IPS DF 4.7 (cell line): ENCODE data around the gene ECEL1.

Experiments used
- DNase-seq: peaks from one replicate; pipeline ENCODE4 v3.0.0-alpha.2; 2013; ENCODE audit warnings: low spot score; ENCODE audit errors: extremely low read depth

ECEL1 gene

DNA sequence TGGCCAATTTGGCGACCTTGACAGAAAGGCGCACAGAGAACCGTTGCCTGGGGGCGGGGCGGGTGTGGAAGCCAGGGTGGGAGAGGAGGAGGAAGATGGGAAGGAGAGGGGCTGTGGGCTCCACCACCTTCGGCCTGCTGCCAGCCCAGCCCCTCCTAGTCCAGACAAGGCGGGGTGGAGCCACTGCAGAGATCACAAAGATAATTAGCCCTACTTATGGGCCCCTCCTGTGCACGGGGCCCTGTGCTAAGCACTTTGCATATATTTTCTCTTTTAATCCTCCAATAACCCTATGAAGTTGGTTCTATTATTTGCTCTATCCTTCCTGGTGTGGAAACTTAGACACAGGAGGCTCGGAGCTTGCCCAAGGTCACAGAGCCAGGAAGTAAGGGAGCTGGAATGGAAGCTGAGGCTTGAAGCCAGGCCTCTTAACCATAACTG is 13.7 kb upstream of the ECEL1 start:
- no peak for DNase-seq

- DNase-seq: no peak
Measured at GRCh38 chr2:232498452-232498851, 10.8 kb upstream of the ECEL1 start.

- DNase-seq: no peak
Measured at GRCh38 chr2:232497348-232497747, 9.7 kb upstream of the ECEL1 start.

- no peak for DNase-seq
Measured at GRCh38 chr2:232496501-232497270, 9.1 kb upstream of the ECEL1 start.

DNA sequence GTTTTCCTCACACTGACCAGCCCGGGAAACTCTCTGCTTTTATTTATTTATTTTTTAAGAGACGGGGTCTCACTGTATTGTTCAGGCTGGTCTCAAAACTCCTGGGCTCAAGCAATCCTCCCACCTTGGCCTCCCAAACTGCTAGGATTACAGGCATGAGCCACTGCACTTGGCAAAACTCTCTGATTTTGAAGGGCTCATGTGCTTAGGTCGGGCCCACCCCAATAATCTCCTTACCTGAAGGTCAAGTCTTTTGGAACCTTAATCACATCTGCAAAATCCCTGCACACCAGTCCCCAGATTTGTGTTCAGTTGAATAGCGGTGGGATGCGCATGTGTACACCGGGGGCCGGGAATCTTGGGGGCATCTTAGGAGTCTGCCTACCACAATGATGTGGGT is 7.7 kb upstream of the ECEL1 start:
- no peak for DNase-seq

- no peak for DNase-seq
Measured at GRCh38 chr2:232494542-232494941, 6.9 kb upstream of the ECEL1 start.

GRCh38 chr2:232493701-232494474 is 6.3 kb upstream of the ECEL1 start:
- DNase-seq: no peak

DNA sequence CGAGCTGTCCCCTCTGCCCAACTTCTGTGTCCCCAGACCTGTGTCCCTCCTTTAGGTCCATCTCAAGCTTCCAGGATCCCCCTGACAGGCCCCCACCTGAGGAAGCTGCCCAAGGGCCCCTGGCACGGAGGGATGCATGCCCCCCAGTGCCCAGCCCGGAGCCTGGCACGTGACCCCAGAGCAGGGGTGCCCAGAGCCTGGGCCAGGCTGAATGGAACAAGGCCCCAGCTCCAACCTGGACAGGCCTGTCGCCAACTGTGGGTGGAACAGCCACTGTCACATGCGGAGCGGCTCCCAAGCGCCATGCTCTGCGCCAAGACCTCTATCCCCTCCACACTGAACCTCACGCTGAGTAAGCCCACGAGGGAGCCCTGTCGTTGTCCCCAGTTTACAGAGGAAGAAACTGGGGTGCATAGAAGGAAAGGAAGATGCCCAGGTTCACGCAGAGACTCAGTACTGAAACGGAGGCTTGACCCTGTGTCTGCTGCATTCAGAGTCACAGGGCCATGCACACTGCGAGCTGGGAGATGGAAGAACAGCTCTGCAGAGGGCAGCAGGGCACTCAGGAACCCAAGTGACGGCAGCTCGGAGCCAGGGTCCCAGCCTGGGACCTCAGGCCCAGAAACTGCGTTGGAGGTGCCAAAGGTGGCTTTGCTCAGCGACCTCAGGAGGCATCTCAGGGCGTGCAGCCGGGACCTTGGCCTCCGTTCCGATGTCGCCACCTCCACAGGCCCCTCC is 5.5 kb upstream of the ECEL1 start:
- DNase-seq: no peak

- no peak for DNase-seq
Measured at GRCh38 chr2:232492236-232492848, 4.7 kb upstream of the ECEL1 start.

DNA sequence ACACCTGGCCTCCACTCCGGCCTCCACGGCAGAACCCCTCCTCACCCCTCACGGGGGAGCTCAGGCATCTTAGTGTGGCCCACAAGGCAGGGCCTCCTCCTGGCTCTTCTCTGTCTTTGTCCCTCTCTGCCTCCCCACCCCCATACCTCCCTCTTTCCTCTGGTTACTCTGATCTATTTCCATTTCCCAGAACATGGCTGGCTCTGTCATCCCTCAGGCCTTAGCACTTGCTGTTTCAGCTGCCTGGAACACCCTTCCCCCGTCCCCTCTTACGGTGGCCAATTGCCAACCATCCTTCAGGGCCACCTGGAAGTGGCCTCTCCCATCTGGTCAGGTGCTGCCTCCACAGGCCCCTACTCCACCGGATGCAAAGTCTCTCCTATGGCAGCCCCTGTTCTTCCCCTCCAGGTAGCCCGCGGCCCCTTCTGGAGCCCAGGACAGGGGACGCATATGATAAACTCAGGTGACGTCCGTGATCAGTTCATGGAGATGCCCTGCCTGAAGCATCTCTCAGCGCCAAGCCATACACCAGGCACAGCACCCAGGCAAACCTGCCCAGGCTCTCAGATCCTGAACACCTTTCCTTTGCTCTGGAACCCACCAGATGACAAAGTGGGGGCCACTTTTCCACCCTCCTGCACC is 3.6 kb upstream of the ECEL1 start:
- no peak for DNase-seq

DNA sequence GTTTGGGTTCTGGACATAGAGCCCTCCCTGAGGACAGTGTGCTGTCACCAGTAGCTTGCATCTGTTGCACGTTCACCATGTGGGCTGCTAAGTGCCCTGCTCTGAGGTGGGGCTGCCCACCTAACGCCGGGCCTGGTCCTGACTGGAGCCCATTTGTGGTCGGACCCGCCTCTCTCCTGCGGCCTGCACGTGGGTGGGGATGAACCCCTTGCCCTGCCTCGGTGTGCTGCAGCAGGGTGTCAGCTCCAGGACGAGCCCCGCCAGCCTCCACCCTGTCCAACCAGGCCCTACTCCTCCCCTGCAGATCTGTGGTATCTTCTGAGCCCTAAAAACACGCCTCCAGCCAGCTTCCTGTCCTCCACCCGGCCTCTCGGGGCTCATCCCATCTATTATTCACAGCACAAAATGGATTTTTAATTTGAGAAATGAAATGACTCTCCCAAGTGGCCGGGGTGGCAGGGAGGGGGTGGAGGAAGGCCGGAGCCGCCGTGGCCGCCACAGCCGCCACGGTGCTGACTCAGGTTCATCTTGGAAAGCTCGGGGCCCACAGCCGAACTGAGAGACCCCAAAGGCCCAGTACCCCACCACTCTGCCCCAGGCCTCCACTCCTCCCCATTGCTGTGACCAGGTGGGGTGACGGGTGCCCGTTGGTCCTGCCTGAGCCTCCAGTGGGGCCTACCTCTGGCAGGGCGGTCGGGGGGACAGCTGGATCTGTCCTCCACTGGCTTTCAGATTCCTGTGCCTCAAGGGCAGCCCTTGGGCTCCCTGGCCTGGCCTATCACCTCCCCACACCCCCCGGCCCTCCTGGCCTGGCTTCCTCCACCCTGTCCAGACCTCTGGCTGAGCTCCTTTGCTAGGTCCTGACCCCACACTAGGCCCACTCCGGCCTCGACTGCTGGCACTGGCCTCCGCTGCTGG is 2.8 kb upstream of the ECEL1 start:
- no peak for DNase-seq

DNA sequence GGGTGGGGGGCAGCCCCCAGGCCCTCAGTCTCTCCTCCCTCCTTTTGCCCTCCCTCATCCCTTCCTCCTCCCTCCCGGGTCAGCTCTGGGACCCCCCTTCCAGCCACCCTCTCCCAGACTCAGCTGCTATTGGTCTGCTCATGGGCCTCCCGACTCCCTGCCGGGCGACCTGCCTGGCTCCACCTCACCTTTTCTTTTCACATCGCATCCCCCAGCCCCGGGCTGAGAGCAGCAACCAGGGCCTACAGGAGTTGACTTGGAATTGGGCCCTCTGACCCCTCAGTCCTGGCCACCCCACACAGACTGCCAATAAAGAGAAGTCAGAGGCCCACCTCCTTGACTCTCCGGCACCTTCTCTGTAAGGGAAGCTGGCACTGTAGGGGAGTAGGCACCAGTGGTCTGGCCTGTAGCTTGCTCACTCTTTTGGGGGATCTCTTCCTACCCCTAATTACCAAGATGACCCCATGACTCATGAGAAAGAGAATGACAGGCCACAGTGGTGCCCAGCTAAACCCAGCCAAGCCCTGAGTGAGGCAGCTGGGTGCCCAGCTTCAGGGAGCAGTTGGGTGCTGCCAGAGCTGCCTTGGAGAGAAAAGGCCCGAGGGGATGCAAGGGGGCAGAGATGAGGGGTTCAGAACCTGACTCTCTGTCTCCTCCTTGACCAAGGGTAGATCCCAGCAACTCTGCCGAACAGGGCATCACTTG is 2.0 kb upstream of the ECEL1 start:
- no peak for DNase-seq

DNA sequence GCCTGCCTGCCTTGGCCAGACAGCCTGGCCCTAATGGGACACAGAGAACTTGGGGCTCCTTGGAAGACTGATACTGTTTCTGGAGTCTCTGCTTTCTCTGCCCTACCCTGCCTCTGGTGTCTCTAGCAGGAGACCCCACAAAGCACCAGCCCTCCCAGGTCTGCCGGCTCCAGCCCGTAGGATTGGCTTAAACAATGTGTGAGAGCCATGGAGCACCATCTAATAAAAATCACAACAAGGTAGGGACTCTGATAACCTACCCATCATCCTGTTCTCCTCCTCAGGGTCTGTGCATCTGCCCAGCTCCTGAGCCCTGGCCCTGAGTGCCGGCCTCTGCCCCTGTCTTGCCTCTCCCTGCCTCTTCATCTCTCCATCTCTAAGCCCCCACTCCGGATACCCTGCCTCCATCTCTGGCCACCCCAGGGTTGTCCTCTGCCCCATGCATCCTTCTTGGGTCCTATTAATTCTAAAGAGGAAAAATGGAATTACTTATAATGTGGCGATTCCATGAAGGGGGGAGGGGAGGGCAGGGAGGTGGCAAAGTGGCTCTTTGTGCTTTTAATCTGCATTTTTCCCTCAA is 1.2 kb upstream of the ECEL1 start:
- no peak for DNase-seq

DNA sequence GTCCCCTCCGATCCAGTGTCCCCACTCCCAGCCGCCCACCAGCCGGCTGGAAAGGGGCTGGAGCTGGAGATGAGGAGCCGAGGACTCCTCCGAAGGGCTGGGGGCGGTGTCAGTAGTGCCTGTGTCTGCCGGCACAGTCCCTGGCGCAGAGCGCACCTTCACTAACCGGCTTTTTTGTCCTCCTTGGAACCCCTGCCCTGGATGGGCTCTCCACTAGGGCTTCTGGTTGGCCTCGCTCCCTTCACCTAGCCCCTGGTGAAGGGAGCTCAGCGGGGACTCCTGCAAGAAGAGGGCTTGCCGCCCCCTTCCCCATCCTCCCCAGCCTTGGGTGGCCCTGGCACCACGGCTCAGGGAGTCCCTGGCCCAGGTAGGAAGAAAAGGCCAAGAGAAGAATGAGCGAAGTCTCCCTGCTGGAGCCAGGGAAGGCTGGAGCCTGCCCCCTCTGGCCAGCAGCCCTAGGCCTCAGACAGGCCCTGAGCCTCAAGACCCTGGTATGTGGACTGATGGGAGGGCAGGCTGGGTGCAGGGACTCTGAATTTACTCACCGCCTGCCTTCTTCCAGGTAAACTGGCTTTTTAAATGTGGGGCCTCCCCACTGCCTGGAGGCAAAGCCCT is 570 bp upstream of the ECEL1 start:
- DNase-seq: no peak

- DNase-seq: no peak
Measured at GRCh38 chr2:232486558-232487384, 863 bp downstream of the ECEL1 start.

GRCh38 chr2:232485757-232486557 is 1.7 kb downstream of the ECEL1 start:
- no peak for DNase-seq

DNA sequence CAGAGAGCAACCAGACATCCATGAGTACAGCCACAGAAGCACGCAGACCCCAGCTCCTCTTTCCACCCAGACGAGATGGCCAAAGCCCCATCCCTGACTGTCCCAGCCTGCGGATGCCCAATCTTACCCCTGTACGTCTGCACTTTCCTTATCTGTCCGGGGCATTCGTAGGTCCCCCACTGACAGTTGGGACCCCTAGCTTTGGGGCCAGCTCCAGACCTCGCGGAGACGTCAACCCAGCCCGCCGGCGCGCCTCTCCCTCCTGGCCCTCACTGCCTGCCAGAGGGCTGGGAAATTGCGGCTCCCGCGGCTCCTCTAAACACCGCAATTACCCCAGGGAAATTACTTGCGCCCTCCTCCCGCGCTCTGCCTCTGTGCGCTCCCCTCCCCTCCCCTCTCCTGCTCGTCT is 2.3 kb downstream of the ECEL1 start:
- no peak for DNase-seq
